SU-DHL-6 (cell line): ENCODE measurements around the gene NDUFS2.
A peak's percentile ranks its signal among the peaks of the same experiment; 100 is the strongest.

Experiments used
- H2AFZ ChIP-seq: fragments of 200-600 bp; sonication (generic); 2 replicates; pipeline ENCODE4 v1.6.1; 2014; ENCODE audit warnings: low read depth, mild to moderate bottlenecking, moderate library complexity, mixed read lengths, antibody characterized with exemption, low read length; ENCODE audit not compliant: severe bottlenecking
- H3F3A ChIP-seq: fragments of 200-600 bp; shearing (Covaris generic); 2 replicates; pipeline ENCODE4 v1.6.0; 2016; ENCODE audit warnings: antibody characterized with exemption, mild to moderate bottlenecking; ENCODE audit not compliant: insufficient read depth
- H3K27ac ChIP-seq: fragments of 200-600 bp; sonication (generic); 2 replicates; pipeline ENCODE4 v1.5.1; 2016; ENCODE audit warnings: low read depth, mild to moderate bottlenecking, low read length, moderate library complexity, mixed read lengths
- H3K27me3 ChIP-seq: fragments of 200-600 bp; sonication (generic), shearing (Covaris generic); 2 replicates; pipeline ENCODE4 v1.6.0; 2014; ENCODE audit warnings: mild to moderate bottlenecking, low read length
- H3K36me3 ChIP-seq: fragments of 200-600 bp; sonication (generic); 2 replicates; pipeline ENCODE4 v1.6.1; 2014; ENCODE audit warnings: mild to moderate bottlenecking, low read length, mixed read lengths
- H3K4me2 ChIP-seq: fragments of 300-600, 200-600 bp; shearing (Covaris generic), sonication (generic); 2 replicates; pipeline ENCODE4 v1.6.0; 2014; ENCODE audit warnings: low read length, low read depth, mild to moderate bottlenecking; ENCODE audit not compliant: poor library complexity, severe bottlenecking
- H3K4me3 ChIP-seq: fragments of 200-600 bp; sonication (generic); 2 replicates; pipeline ENCODE4 v1.5.1; 2014; ENCODE audit warnings: antibody characterized with exemption, low read length, mild to moderate bottlenecking, mixed read lengths; ENCODE audit not compliant: insufficient read depth, poor library complexity, severe bottlenecking
- H3K79me2 ChIP-seq: fragments of 200-600 bp; sonication (generic); 2 replicates; pipeline ENCODE4 v1.6.1; 2014; ENCODE audit warnings: mild to moderate bottlenecking, low read length, moderate library complexity; ENCODE audit not compliant: insufficient read depth
- H3K9ac ChIP-seq: fragments of 200-600 bp; sonication (generic); 2 replicates; pipeline ENCODE4 v1.7.0; 2014; ENCODE audit warnings: mild to moderate bottlenecking, low read length
- H3K9me2 ChIP-seq: fragments of 200-600 bp; sonication (generic); replicated peaks from 2 replicates; pipeline ENCODE4 v1.6.1; 2014; ENCODE audit warnings: low read length; ENCODE audit not compliant: insufficient read depth
- H3K9me3 ChIP-seq: fragments of 200-600 bp; sonication (generic); 2 replicates; pipeline ENCODE4 v1.6.1; 2014; ENCODE audit warnings: low read length, mixed read lengths; ENCODE audit not compliant: insufficient read depth
- H4K20me1 ChIP-seq: fragments of 200-600 bp; sonication (generic); 2 replicates; pipeline ENCODE4 v1.6.1; 2014; ENCODE audit warnings: low read depth, mild to moderate bottlenecking, antibody characterized with exemption, low read length, moderate library complexity, mixed read lengths
- EZH2phosphoT487 ChIP-seq: fragments of 200-600 bp; sonication (generic), shearing (Covaris generic); conservative IDR thresholded peaks from 2 replicates; pipeline ENCODE4 v1.6.1; 2018; ENCODE audit warnings: mild to moderate bottlenecking, antibody characterized with exemption, low read length, moderate library complexity, mixed read lengths
- TF ChIP-seq, protein P1 (sequence below): fragments of 200-600 bp; sonication (generic); IDR thresholded peaks from one replicate; pipeline ENCODE4 v1.5.1; 2017; ENCODE audit warnings: antibody characterized with exemption, mild to moderate bottlenecking, low read length, moderate library complexity; ENCODE audit not compliant: insufficient read depth, poor library complexity, severe bottlenecking

Gene NDUFS2

GRCh38 chr1:161191971-161192370, 10.2 kb upstream of the NDUFS2 start:
- Histone ChIP-seq H3K36me3 (no peaks in the 10 kb centered on the region), H3K4me2 (no peak overlapping the region), H3F3A (no peaks in the 10 kb centered on the region), H3K27ac (no peak overlapping the region), H3K4me3 (no peak overlapping the region), H3K9me3 (no peaks in the 10 kb centered on the region), H3K9me2 (no peaks in the 10 kb centered on the region), H3K9ac (no peak overlapping the region), H3K27me3 (no peaks in the 10 kb centered on the region), H3K79me2 (no peaks in the 10 kb centered on the region), H4K20me1 (no peaks in the 10 kb centered on the region), H2AFZ (no peak overlapping the region)
- TF ChIP-seq, protein P1, sequence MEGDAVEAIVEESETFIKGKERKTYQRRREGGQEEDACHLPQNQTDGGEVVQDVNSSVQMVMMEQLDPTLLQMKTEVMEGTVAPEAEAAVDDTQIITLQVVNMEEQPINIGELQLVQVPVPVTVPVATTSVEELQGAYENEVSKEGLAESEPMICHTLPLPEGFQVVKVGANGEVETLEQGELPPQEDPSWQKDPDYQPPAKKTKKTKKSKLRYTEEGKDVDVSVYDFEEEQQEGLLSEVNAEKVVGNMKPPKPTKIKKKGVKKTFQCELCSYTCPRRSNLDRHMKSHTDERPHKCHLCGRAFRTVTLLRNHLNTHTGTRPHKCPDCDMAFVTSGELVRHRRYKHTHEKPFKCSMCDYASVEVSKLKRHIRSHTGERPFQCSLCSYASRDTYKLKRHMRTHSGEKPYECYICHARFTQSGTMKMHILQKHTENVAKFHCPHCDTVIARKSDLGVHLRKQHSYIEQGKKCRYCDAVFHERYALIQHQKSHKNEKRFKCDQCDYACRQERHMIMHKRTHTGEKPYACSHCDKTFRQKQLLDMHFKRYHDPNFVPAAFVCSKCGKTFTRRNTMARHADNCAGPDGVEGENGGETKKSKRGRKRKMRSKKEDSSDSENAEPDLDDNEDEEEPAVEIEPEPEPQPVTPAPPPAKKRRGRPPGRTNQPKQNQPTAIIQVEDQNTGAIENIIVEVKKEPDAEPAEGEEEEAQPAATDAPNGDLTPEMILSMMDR: no peak
- no peak for TF ChIP-seq EZH2phosphoT487

DNA sequence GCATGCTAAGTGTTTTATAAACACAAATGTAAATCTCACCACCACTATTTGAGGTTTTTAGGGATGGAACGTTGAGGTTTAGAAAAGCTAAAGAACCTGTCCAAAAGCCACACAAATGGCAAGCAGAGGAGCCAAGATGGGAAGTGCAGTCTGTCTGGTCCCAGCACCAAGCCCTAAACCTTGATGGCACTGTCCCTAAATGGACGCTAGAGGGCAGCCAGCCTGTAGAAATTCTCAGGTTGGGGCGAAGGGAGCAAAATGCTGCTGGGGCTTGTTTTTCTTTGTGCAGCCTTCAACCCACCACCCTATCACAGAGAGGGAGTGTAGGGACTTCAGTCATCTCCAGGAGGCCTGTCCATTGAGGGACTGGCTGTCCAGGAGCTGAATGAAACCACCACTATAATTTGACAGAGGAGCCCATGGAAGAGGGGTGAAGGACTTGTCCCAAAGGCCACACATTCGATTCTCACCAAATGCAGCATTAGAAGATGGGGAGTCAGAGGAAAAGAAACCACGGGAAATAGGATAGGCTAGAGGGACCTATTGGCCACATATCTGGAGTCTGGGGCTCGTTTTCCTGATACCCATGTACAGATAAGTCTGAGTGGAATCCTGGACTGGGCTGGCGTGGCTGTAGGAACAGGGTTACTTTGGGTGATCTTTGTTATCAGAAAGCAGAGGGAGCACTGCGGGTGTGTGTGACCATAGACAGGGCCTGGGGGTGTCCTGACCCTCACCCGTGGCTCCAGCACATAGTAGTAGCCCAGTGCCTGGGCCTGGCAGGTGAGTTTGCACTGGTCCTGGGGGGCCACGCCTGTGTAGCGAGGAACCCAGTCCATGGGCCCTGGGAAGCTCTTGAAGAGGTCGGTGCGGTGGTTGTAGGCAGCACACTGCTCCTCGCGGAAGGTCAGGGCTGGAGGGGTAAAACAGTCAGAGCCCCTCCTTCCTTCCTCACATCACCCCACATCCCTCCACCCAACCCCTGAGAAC, 9.4 kb upstream of the NDUFS2 start:
- H2AFZ ChIP-seq: no peak overlapping the region
- no peaks in the 10 kb centered on the region for H3K9me2 ChIP-seq
- H3K9me3 ChIP-seq: no peaks in the 10 kb centered on the region
- H3K4me3 ChIP-seq: no peak overlapping the region
- H4K20me1 ChIP-seq: no peaks in the 10 kb centered on the region
- no peaks in the 10 kb centered on the region for H3F3A ChIP-seq
- H3K4me2 ChIP-seq: no peak overlapping the region
- H3K79me2 ChIP-seq: no peaks in the 10 kb centered on the region
- H3K36me3 ChIP-seq: no peaks in the 10 kb centered on the region
- no peak overlapping the region for H3K27ac ChIP-seq
- H3K9ac ChIP-seq: no peak overlapping the region
- no peaks in the 10 kb centered on the region for H3K27me3 ChIP-seq
- TF ChIP-seq EZH2phosphoT487: no peak
- TF ChIP-seq, protein P1: peak; percentile 82

DNA sequence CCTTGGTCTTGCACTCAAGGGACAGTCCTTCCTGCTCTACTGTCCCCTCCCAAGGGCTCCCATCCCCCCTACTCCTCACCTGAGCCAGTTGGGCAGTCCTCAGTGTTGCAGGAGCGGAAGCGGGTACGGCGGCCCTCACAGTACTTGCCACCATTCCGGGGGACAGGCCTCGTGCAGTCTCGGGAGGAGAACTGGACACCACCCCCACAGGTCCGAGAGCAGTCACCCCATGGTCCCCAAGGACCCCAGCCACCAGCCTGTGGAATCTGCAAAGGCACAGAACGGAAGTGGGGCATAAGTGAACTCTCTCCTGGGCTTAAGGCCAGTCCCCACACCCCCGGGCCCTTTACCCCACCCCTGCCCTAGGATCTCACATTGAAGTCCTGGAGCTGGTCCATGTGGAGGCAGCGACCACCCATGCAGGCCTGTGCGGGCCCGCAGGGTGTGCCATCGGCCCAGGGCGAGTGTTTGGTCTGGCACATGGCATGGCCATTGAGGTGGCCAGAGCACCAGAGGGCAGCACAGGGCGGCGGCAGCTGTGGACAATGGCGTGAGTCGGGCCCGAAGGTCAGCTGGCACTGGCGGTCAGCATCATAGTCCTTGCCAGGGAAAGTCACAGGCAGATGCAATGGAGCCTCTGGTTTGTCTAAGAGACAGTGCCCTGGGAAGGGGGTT, 8.5 kb upstream of the NDUFS2 start:
- TF ChIP-seq EZH2phosphoT487: no peak
- TF ChIP-seq, protein P1: no peak
- H3K27ac ChIP-seq: no peak overlapping the region
- no peaks in the 10 kb centered on the region for H3K9me3 ChIP-seq
- H3K9ac ChIP-seq: no peak overlapping the region
- no peaks in the 10 kb centered on the region for H3K36me3 ChIP-seq
- H3K79me2 ChIP-seq: no peaks in the 10 kb centered on the region
- H3F3A ChIP-seq: no peaks in the 10 kb centered on the region
- H3K4me3 ChIP-seq: no peak overlapping the region
- no peaks in the 10 kb centered on the region for H3K27me3 ChIP-seq
- H3K4me2 ChIP-seq: no peak overlapping the region
- H4K20me1 ChIP-seq: no peaks in the 10 kb centered on the region
- H2AFZ ChIP-seq: no peak overlapping the region
- H3K9me2 ChIP-seq: no peaks in the 10 kb centered on the region
